Measurements from ENCODE around the gene APP.
"Not testable (repeated sequence)": the region's sequence is repeated elsewhere in the genome, so short reads cannot be mapped to it uniquely, and the experiment has no call there.

APP gene

GRCh38 chr21:26096494-26097371, 73.8 kb downstream of the APP start:
- no peak for DNase-seq

- DNase-seq: no peak
These were observed 75.4 kb downstream of the APP start for GRCh38 chr21:26095131-26095530.

DNA sequence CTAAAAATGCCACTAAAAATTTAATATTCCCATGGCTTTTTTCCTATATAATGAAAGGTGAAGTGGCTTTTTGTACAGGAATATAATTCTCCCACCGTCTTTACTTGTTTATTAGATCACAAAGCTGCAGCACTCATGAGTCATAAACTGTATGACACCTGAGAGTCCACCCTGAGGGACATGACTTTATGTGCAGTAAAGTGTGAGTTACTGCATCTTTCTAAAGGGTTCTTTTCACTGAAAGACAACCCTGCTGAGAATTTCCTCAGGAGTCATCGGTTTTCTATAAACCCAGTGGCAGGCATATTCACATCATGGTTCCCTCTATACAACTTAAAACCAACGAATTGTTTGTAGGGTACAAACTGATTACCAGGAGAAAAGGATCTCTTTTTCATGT, 77.4 kb downstream of the APP start:
- no peak for DNase-seq

- DNase-seq: no peak
These were observed 79.0 kb downstream of the APP start for GRCh38 chr21:26091480-26092018.

- no peak for DNase-seq
These were observed 80.8 kb downstream of the APP start for GRCh38 chr21:26089730-26090129.

GRCh38 chr21:26087223-26087918, 83.2 kb downstream of the APP start:
- DNase-seq: no peak

- DNase-seq: no peak
These were observed 84.7 kb downstream of the APP start for GRCh38 chr21:26085882-26086281.

GRCh38 chr21:26085127-26085526, 85.4 kb downstream of the APP start:
- no peak for DNase-seq

GRCh38 chr21:26082549-26082948, 88.0 kb downstream of the APP start:
- no peak for DNase-seq

DNA sequence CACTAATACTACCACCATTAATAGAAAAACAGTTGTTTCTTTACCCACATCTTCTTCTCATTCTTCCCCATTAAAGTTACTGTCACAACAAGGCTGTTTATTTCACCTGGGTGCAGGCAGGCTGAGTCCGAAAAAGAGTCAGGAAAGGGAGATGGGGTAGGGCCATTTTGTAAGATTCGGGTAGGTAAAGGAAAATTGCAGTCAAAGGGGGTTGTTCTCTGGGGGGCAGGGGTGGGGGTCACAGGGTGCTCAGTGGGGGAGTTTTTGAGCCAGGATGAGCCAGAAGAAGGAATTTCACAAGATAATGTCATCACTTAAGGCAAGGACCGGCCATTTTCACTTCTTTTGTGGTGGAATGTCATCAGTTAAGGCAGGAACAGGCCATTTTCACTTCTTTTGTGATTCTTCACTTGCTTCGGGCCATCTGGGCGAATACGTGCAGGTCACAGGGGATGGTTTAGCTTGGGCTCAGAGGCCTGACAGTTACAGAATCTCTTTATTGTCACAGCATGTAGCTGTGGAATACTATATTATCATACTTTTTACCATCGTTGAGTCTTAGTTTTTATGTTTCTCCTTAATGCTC, 89.3 kb downstream of the APP start:
- DNase-seq: not testable (repeated sequence)

GRCh38 chr21:26080211-26080610, 90.4 kb downstream of the APP start:
- no peak for DNase-seq

GRCh38 chr21:26079366-26079765, 91.2 kb downstream of the APP start:
- no peak for DNase-seq

- DNase-seq: no peak
These were observed 93.0 kb downstream of the APP start for GRCh38 chr21:26077521-26077920.

DNA sequence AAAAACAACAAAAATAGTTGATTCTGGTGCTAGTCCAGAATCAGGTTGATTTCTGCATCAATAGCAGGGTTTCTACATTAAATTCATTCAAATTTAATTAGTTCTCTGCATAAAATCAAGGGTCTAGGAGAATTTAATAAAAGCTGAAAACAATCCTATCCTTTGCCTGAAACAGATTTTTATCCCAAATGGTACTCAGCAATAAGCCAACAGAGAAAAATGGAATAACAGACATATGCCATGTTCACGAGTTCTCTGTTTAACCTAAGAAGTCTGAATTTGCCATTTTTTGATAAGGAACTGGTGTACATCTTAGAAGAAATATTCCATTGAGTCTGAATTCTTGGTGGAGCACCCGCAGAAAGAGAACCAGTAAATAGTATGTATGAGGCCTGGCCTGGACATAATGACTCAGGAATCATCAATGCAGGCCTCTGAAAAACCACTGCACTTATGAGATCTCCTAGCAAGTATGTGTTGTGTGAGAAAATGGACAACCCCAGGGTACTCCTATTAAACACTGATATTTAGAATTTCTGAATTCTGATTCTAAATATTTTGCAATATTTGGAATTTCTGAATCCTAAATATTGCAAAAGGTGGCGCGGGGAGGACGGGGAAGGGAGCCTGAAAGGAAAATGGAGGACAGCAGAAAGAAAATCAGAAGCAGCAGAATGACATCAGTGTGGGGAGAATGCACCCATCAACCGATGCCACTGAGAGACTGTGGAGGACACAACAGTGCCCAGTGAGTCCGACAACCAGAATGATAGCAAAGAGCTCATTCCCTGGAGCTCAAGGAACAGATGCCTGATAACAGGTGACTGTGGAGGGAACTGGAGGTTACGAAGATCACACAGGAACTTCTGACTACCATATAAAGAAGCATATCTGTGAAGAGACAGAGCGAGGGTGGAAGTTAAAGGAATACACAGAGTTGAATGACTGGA, 97.6 kb downstream of the APP start:
- DNase-seq: no peak

DNA sequence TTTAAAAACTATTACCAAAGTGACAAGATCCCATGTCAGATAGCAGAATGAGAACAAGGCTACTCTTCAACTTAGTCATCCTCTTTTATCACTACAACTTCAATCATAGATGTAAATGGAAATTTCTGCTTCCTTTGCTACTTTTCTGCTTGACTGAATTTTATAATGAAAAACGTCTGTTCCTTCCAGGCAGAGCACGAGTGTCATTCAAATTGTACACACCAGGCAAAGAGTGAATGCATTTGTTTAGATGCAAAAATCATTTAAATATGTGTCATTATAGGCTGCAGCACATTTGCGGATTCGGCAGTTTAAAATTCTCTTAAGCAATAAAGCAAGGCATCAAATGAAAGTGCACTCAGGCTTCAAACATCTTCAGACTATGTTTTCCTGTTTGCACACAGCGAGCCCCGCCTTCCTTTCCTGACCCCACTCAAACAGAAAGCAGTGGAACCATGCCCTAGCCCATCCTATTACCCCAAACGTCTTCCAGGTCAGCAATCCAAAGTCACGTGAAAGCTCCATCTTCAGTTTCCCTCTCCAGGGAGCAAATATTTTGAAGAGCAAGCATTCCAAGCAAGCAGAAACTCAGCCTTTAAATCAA, 99.6 kb downstream of the APP start:
- DNase-seq: peak; percentile 90 to 91

DNA sequence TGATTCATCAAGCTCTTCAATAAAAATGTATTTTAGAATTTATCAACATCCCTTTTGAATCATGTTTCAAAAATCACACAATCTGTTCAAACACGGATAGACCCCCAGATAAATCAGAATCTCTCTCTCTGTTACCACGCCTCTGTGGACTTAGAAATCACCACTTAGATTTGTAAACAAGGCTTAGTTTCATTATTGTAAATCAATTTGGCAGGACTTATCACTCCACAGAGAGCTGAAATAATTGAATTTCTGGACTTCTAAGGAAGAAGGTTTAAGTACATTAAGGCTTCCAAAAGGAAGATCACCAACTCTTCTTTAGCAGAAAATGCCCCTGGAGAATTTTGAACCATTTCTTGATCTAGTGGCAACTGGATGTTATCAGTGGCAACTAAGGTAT, 100.4 kb downstream of the APP start:
- DNase-seq: no peak

DNA sequence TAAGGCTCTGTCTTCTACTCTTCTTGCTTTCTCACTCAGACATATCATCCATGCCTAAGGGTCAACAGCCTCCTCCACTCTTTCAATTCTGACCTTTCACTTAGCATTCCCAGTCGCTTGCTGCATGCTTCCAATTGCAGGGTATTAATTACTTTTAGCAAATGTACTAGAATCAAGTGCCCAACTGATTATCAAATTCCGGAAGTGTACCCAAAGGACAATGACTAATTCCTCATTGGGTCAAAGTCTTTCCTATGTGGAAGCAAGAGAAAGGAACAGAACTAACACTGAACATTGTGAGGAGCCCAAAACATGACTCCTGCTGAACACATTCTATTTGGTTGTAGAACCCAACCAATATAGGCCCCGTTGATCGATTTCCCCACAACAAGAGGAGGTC, 101.8 kb downstream of the APP start:
- no peak for DNase-seq

DNA sequence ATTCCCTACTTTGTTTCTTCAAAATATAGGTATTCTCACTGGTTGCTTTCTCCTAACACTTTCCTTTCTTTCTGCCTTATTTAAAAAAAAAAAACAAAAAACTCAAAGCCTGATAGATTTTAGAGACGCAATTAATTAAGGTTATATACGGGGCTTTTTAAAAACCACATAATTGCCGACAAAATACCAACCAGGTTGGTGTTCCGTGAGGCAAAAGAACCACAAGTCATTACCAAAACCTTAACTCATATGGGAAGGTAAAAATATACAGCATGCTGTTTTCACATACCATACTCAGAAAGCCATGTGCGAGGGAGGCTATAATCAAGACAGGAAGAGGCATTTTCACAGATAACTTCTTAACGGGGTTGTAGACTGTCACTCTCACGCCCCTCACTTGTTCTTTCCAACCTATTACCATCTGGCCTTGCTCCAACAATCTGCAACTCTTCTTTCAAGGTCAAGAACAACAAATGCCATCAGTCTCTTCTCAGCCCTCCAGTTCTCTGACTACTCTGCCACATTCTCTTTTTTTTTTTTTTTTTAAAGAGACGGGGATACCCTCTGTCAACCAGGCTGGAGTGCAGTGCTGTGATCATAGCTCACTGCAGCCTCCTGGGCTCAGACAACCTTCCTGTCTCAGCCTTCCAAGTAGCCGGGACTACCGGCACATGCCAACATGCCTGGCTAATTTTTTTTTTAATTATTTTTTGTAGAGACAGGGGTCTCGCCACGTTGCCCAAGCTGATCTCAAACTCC, 102.6 kb downstream of the APP start:
- no peak for DNase-seq

GRCh38 chr21:26064506-26064905, 106.1 kb downstream of the APP start:
- DNase-seq: no peak

- DNase-seq: no peak
These were observed 109.1 kb downstream of the APP start for GRCh38 chr21:26061437-26061836.

Data from NCI-H526 (cell line).